ENCODE measurements around the gene MLF2. TPM values are rescaled to one million over a fixed set of nuclear protein-coding genes. Genes with fewer than 3 reads are reported as not detected.

The MLF2 gene
- total and polyA plus RNA-seq, 9 of the 15 experiments (the other 6 are each of a cell fraction or from before 2014, with no cell fraction given), result 11.4 to 190 (median 139) TPM

DNA sequence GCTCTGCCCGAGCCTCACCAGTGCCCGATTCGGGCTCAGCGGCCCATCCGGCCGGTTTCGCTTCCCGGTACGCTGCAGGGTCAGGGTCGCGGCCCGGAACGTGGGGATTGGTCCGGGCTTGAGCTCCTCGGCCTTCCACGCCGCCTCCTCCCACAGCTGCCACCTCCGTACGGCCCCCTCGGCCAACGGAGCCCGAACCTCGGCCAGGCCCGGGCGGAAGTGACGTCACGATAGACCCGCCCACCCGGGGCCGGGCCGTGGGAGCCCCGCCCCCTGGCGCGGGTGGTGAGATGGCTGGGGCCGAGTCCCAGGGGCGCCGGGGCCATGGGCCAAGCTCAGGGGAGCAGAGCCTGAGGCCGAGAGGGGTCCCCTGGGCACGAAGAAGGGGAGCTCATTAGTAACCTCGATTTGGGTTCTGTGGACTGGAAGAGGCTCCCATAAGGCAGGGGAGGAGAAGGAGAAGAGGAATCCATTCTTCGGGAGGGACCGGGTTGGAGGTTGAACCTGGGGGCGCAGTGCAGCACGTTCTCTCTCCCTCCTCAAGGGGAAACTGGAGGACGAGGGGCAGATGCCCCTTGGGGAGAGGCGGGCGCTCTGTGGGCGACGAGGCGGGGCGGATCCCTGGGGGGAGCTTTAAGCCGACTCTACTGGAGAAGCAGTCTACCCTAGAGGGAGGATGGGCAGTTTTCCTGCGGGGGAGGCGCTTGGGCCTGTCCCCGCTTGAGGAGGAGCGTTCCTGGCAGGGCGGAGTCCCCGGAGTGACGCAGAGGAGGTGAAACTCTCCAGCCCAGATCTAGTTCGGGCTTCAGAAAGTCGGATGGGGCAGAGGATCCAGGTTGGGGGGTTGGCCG, at the start of gene MLF2 (continued):
- TF ChIP-seq, protein P1, sequence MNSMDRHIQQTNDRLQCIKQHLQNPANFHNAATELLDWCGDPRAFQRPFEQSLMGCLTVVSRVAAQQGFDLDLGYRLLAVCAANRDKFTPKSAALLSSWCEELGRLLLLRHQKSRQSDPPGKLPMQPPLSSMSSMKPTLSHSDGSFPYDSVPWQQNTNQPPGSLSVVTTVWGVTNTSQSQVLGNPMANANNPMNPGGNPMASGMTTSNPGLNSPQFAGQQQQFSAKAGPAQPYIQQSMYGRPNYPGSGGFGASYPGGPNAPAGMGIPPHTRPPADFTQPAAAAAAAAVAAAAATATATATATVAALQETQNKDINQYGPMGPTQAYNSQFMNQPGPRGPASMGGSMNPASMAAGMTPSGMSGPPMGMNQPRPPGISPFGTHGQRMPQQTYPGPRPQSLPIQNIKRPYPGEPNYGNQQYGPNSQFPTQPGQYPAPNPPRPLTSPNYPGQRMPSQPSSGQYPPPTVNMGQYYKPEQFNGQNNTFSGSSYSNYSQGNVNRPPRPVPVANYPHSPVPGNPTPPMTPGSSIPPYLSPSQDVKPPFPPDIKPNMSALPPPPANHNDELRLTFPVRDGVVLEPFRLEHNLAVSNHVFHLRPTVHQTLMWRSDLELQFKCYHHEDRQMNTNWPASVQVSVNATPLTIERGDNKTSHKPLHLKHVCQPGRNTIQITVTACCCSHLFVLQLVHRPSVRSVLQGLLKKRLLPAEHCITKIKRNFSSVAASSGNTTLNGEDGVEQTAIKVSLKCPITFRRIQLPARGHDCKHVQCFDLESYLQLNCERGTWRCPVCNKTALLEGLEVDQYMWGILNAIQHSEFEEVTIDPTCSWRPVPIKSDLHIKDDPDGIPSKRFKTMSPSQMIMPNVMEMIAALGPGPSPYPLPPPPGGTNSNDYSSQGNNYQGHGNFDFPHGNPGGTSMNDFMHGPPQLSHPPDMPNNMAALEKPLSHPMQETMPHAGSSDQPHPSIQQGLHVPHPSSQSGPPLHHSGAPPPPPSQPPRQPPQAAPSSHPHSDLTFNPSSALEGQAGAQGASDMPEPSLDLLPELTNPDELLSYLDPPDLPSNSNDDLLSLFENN (IDR thresholded peaks at IDR 0.05; ENCODE audit: low read depth in 2 of 2, low read length in 2 of 2), result 0 out of 4 replicates have a peak, but pooled peaks of 1 of the 2 experiments have one; percentile 15
- no peak for TF ChIP-seq PCBP1 (IDR thresholded peaks at IDR 0.05; ENCODE audit: low read depth, low read length, poor library complexity, severe bottlenecking)
- no peak for TF ChIP-seq HEY1 (CRISPR knock-in tag; IDR thresholded peaks at IDR 0.05; ENCODE audit: borderline replicate concordance)
- TF ChIP-seq, protein P2, sequence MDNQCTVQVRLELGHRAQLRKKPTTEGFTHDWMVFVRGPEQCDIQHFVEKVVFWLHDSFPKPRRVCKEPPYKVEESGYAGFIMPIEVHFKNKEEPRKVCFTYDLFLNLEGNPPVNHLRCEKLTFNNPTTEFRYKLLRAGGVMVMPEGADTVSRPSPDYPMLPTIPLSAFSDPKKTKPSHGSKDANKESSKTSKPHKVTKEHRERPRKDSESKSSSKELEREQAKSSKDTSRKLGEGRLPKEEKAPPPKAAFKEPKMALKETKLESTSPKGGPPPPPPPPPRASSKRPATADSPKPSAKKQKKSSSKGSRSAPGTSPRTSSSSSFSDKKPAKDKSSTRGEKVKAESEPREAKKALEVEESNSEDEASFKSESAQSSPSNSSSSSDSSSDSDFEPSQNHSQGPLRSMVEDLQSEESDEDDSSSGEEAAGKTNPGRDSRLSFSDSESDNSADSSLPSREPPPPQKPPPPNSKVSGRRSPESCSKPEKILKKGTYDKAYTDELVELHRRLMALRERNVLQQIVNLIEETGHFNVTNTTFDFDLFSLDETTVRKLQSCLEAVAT (IDR thresholded peaks at IDR 0.05), result no peak
- TF ChIP-seq MTA3 (IDR thresholded peaks at IDR 0.05; ENCODE audit: borderline replicate concordance), result no peak
- peak; percentile 8; the same call in 1 of the 2 replicates for TF ChIP-seq ARID1B (IDR thresholded peaks at IDR 0.05)
- no peak for TF ChIP-seq FOXK1 (CRISPR knock-in tag; IDR thresholded peaks at IDR 0.05; ENCODE audit: borderline replicate concordance)
- TF ChIP-seq TCFL5 (CRISPR knock-in tag; conservative IDR thresholded peaks at IDR 0.05), result no peak
- TF ChIP-seq, protein P3, sequence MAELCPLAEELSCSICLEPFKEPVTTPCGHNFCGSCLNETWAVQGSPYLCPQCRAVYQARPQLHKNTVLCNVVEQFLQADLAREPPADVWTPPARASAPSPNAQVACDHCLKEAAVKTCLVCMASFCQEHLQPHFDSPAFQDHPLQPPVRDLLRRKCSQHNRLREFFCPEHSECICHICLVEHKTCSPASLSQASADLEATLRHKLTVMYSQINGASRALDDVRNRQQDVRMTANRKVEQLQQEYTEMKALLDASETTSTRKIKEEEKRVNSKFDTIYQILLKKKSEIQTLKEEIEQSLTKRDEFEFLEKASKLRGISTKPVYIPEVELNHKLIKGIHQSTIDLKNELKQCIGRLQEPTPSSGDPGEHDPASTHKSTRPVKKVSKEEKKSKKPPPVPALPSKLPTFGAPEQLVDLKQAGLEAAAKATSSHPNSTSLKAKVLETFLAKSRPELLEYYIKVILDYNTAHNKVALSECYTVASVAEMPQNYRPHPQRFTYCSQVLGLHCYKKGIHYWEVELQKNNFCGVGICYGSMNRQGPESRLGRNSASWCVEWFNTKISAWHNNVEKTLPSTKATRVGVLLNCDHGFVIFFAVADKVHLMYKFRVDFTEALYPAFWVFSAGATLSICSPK (IDR thresholded peaks at IDR 0.05; ENCODE audit: borderline replicate concordance), result no peak
- peak; percentile 55; the same call in 1 of the 2 replicates for TF ChIP-seq HNRNPL (IDR thresholded peaks at IDR 0.05; ENCODE audit: low read depth, low read length)
- TF ChIP-seq HIVEP1 (CRISPR knock-in tag; IDR thresholded peaks at IDR 0.05), result 0 out of 2 replicates have a peak, but pooled peaks have one; percentile 29
- peak; percentile 61; the same call in 1 of the 2 replicates for TF ChIP-seq GTF2E2 (tag; IDR thresholded peaks at IDR 0.05)
- TF ChIP-seq JUND (IDR thresholded peaks at IDR 0.05; ENCODE audit: borderline replicate concordance, low read depth, low read length), result peak; percentile 75
- peak; percentile 10; the same call in 1 of the 3 replicates for TF ChIP-seq JUND (tag; IDR thresholded peaks at IDR 0.05; ENCODE audit: borderline replicate concordance, low read depth, low read length)
- TF ChIP-seq SMAD2 (IDR thresholded peaks at IDR 0.05; ENCODE audit: low read depth, low read length), result no peak
- TF ChIP-seq ESRRA (IDR thresholded peaks at IDR 0.05; ENCODE audit: borderline replicate concordance, low read depth), result no peak
- TF ChIP-seq ZFP1 (CRISPR knock-in tag; IDR thresholded peaks at IDR 0.05), result no peak
- TF ChIP-seq ZNF699 (CRISPR knock-in tag; IDR thresholded peaks at IDR 0.05; ENCODE audit: insufficient replicate concordance), result no peak

Data from K562 (cell line).